Gastrocnemius medialis (tissue), 4 donors: Measurements from ENCODE around the gene ZNF134.

Experiments used
- POLR2A ChIP-seq, 2 donors: fragments of 450-650 bp; IDR thresholded peaks; one replicate each; pipeline ENCODE4 v1.6.1; 2017; ENCODE audit warnings: antibody characterized with exemption in 2 of 2, mild to moderate bottlenecking in 2 of 2, moderate library complexity in 2 of 2
- TF ChIP-seq, protein P1 (sequence below), 5 experiments: fragments of 450-650 bp in 3 of 5; fragments of 200-600 bp in 2 of 5; sonication (generic) in 2 of 5; IDR thresholded peaks in 4 of 5; conservative IDR thresholded peaks in 1 of 5; 1 replicate in 4 of 5; 2 replicates in 1 of 5; pipeline ENCODE4 v1.5.1; 2016 to 2019; ENCODE audit warnings: antibody characterized with exemption in 5 of 5, mild to moderate bottlenecking in 3 of 5, moderate library complexity in 3 of 5

- TF ChIP-seq, protein P1, sequence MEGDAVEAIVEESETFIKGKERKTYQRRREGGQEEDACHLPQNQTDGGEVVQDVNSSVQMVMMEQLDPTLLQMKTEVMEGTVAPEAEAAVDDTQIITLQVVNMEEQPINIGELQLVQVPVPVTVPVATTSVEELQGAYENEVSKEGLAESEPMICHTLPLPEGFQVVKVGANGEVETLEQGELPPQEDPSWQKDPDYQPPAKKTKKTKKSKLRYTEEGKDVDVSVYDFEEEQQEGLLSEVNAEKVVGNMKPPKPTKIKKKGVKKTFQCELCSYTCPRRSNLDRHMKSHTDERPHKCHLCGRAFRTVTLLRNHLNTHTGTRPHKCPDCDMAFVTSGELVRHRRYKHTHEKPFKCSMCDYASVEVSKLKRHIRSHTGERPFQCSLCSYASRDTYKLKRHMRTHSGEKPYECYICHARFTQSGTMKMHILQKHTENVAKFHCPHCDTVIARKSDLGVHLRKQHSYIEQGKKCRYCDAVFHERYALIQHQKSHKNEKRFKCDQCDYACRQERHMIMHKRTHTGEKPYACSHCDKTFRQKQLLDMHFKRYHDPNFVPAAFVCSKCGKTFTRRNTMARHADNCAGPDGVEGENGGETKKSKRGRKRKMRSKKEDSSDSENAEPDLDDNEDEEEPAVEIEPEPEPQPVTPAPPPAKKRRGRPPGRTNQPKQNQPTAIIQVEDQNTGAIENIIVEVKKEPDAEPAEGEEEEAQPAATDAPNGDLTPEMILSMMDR (IDR thresholded peaks at IDR 0.05 in 4 of 5, conservative IDR thresholded peaks at IDR 0.05 in 1 of 5): no peak
- no peak for TF ChIP-seq POLR2A (IDR thresholded peaks at IDR 0.05)
These were observed 43.3 kb upstream of the ZNF134 start for GRCh38 chr19:57570707-57571106.
